SH-SY5Y (cell line): ENCODE measurements around the gene GPX4.

Experiments
- GATA2 ChIP-seq: IDR thresholded peaks from 2 replicates; pipeline ENCODE4 v1.6.1; 2011; ENCODE audit warnings: mild to moderate bottlenecking, low read depth, low read length
- GATA3 ChIP-seq: IDR thresholded peaks from 2 replicates; pipeline ENCODE4 v1.6.1; 2011; ENCODE audit warnings: low read depth, mild to moderate bottlenecking, low read length, moderate library complexity

DNA sequence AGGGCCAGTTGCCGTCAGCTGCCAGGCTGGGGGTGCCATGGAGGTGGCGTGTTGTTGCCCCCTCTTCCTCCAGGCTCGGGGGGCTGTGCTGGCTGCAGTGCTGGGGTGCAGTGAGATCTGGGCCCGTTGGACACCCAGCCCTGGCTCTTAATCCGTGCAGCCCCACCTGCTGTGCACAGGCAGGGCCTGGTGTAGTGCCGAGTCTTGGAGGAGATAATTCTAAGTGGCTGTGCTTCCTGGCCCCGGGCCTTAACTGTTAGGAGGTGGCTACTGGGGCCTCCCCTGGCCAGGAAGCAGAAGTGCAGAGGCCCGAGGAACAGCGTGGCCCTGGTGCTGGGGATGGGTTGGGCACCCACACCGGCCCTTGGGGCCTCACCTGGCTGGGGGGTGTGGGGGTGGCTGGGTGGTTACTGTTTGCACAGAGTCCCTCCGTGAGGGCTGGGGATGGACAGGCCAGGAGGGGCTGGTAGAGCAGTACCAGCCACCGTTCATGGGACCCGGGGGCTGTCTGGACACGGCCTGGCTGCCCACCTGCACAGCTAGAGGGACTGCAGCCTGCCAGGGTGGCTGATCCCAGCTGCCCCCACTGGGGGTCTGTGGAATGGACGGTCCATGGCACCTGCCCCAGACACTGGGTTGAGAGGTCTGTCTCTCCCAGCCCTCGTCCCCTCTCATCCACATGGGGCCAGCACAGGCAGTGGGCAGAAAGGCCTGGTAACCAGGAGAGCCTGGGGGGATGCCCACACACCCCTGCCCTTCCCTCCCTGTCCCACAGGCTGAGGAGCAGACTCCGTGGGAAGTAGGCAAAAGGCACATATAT is 3.3 kb downstream of the GPX4 start:
- no peak for TF ChIP-seq GATA2
- TF ChIP-seq GATA3 = no peak
